ENCODE results near the gene DNAAF1.

DNA sequence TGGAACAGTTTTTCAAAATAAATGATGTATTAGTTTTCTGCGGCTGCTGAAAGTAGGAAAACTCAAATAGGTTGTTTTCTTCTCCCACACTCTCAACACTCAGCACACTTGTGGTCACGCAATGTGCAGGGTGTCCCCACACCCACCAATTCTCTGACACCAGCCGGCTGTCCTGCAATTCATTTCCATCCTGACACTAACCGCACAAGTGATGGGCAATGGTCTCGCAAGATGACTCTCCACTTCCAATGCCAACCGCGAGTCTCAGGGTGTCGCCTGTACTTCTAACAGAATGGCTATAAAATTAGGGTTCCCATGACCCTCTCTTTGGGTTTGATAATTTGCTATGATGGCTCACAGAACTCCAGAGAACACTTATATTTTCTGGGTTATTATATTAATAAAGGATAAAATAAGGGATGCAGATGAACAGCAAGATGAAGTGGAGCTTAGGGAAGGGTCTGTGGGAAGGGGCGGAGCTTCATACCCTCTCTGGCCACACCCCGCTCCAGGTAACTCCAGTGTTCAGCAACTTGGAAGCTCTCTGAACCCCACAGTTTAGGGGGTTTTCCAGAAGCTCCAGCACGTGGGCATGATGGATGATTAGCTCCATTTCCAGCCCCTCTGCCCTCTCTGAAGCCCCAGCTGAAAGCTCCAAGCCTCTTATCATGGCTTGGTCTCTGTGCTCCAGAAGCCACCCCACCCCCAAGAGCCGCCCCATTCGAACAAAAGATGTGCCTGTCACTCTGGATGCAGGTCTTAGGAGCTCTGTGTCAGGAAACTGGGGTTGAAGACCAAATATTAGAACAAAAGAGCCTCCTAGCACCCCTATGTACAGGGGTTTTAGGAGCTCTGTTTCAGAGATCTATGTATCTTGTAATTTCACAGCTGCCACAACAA is 21.9 kb downstream of the DNAAF1 start:
- no peak for TF ChIP-seq CTCF (IDR thresholded peaks at IDR 0.05)
- no peak for TF ChIP-seq POLR2AphosphoS5 (IDR thresholded peaks at IDR 0.05; ENCODE audit: low read depth, low read length)
- TF ChIP-seq, protein P1, sequence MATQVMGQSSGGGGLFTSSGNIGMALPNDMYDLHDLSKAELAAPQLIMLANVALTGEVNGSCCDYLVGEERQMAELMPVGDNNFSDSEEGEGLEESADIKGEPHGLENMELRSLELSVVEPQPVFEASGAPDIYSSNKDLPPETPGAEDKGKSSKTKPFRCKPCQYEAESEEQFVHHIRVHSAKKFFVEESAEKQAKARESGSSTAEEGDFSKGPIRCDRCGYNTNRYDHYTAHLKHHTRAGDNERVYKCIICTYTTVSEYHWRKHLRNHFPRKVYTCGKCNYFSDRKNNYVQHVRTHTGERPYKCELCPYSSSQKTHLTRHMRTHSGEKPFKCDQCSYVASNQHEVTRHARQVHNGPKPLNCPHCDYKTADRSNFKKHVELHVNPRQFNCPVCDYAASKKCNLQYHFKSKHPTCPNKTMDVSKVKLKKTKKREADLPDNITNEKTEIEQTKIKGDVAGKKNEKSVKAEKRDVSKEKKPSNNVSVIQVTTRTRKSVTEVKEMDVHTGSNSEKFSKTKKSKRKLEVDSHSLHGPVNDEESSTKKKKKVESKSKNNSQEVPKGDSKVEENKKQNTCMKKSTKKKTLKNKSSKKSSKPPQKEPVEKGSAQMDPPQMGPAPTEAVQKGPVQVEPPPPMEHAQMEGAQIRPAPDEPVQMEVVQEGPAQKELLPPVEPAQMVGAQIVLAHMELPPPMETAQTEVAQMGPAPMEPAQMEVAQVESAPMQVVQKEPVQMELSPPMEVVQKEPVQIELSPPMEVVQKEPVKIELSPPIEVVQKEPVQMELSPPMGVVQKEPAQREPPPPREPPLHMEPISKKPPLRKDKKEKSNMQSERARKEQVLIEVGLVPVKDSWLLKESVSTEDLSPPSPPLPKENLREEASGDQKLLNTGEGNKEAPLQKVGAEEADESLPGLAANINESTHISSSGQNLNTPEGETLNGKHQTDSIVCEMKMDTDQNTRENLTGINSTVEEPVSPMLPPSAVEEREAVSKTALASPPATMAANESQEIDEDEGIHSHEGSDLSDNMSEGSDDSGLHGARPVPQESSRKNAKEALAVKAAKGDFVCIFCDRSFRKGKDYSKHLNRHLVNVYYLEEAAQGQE (IDR thresholded peaks at IDR 0.05; ENCODE audit: insufficient read depth in 1 of 2, low read depth in 2 of 2, low read length in 1 of 2): no peak
